Ovary (tissue), 9 donors: ENCODE results near the gene CAMK2N1. TPM values are rescaled to one million over a fixed set of nuclear protein-coding genes. Genes with fewer than 3 reads are reported as not detected.

Source experiments
- DNase-seq, 5 donors: peaks; one replicate each; pipeline ENCODE4 v3.0.0-alpha.2; 2019 to 2020
- H3K27ac ChIP-seq, 2 donors: fragments of 200-600 bp; one replicate each; pipeline versions ENCODE4 v1.5.1 to v1.8.0; 2019 to 2022
- H3K27me3 ChIP-seq: fragments of 200-600 bp; one replicate; pipeline ENCODE4 v1.8.0; 2022
- H3K36me3 ChIP-seq: fragments of 200-600 bp; sonication (generic); one replicate; pipeline ENCODE4 v1.5.1; 2019
- H3K4me1 ChIP-seq: one replicate; pipeline ENCODE4 v1.8.1; 2013; ENCODE audit warnings: mild to moderate bottlenecking, moderate library complexity; ENCODE audit not compliant: insufficient read depth
- H3K4me3 ChIP-seq: fragments of 200-600 bp; sonication (generic); one replicate; pipeline ENCODE4 v1.5.1; 2017
- H3K9me3 ChIP-seq, 2 donors: fragments of 200-600 bp in 1 of 2; sonication (generic) in 1 of 2; one replicate each; pipeline versions ENCODE4 v1.5.1 to v1.8.1; 2013 to 2019; ENCODE audit warnings: mild to moderate bottlenecking in 1 of 2, moderate library complexity in 1 of 2
- CTCF ChIP-seq, 3 donors: fragments of 450-650 bp in 2 of 3; fragments of 200-600 bp in 1 of 3; IDR thresholded peaks; one replicate each; pipeline versions ENCODE4 v1.5.1 to v1.8.0; 2016 to 2022; ENCODE audit warnings: antibody characterized with exemption in 3 of 3, mild to moderate bottlenecking in 1 of 3
- EP300 ChIP-seq: sonication (generic); formaldehyde crosslinking; IDR thresholded peaks from one replicate; pipeline ENCODE4 v1.6.1; 2017; ENCODE audit warnings: antibody characterized with exemption
- POLR2A ChIP-seq: fragments of 450-650 bp; IDR thresholded peaks from one replicate; pipeline ENCODE4 v1.6.1; 2017; ENCODE audit warnings: antibody characterized with exemption, mild to moderate bottlenecking, moderate library complexity
- WGBS, 3 donors: extraction: QIAGEN DNeasy Blood & Tissue Kit in 1 of 3; methylation state at CpG; one replicate each; pipeline versions ENCODE4 v1.1.5 to v1.1.7; 2013 to 2017; 5-methylcytosine and 5-hydroxymethylcytosine counted together
- intact Hi-C, 4 donors: fragments of 100-400 bp; cut with DNase I; formaldehyde crosslinking; loops; one replicate each; pipeline versions ENCODE4 v1.11.0 to v1.15.1; 2022 to 2023
- polyA plus RNA-seq, 2 donors: library from polyadenylated mRNA; stranded (reverse); fragments of 200-250 nt in 1 of 2; fragments of 350-450 nt in 1 of 2; fragmentation: Illumina TruSeq in 1 of 2; extraction: RNeasy Lipid Tissue Mini Kit (QIAGEN cat#74804) in 1 of 2; gene quantifications; one replicate each; pipeline ENCODE4 v1.2.3, GENCODE V29; 2013 to 2014
- total RNA-seq, 7 donors: library from RNA; depleted of rRNA in 2 of 7; stranded (reverse); fragments of >200 nt in 2 of 7; fragmentation: NEBNext Ultra II Directional in 3 of 7; extraction: Animal tissue kit (Norgen Biotek cat#: 25700) in 3 of 7; gene quantifications; one replicate each; pipeline versions ENCODE4 v1.1.0 to v1.2.4, GENCODE V29; 2016 to 2023
- donor health status: DM: no; HTN: no; CAD: no; lungs with moderate emphysema.
- donor health status: DM: no; HTN: no; CAD: no.
- donor health status: Bipolar disorder and iron deficiency.
- donor health status: DM: yes; HTN: yes; CAD: no.
- donor health status: DM: no; HTN: no; CAD: no.
- donor health status: DM: yes; HTN: yes; CAD: no.

Gene CAMK2N1
- total and polyA plus RNA-seq, 9 donors = 11.3 to 95.9 (median 35.2) TPM

GRCh38 chr1:20439282-20439681, 46.7 kb downstream of the CAMK2N1 start:
- Histone ChIP-seq H3K4me3 (no peak overlapping the region), H3K27me3 (no peaks in the 10 kb centered on the region), H3K27ac (no peak overlapping the region), H3K36me3 (no peaks in the 10 kb centered on the region), H3K9me3 (no peaks in the 10 kb centered on the region), H3K4me1 (no peaks in the 10 kb centered on the region)
- TF ChIP-seq CTCF (IDR thresholded peaks at IDR 0.05) (no peak), EP300 (no peak), POLR2A (no peak)
- intact Hi-C loops = no loop called here
- no peak for DNase-seq

GRCh38 chr1:20437640-20438039, 48.4 kb downstream of the CAMK2N1 start:
- Histone ChIP-seq H3K36me3 (no peaks in the 10 kb centered on the region), H3K9me3 (no peaks in the 10 kb centered on the region), H3K4me3 (no peak overlapping the region), H3K27ac (no peak overlapping the region), H3K27me3 (no peaks in the 10 kb centered on the region), H3K4me1 (no peaks in the 10 kb centered on the region)
- intact Hi-C loops = no loop called here
- no peak for TF ChIP-seq POLR2A
- TF ChIP-seq CTCF (IDR thresholded peaks at IDR 0.05) = no peak
- no peak for TF ChIP-seq EP300
- no peak for DNase-seq
- WGBS, 3 donors = 78 to 83% (median 83%) methylated on average over 2 of the region's 2 CpGs

DNA sequence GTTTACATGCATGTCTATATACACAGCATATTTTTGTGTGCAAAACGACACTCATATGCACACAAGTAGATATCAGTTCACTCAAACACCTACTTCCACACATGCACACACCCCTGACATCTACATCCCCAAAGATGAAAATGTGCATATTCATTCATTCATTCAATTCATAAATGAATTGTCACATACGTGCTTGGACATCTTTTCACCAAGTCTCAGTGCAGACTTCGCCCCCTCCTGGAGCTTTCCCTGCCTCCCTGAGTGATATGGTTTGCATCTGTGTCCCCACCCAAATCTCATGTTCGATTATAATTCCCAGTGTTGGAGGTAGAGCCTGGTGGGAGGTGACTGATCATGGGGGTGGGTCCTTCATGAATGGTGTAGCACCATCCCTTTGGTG, 53.1 kb downstream of the CAMK2N1 start:
- no peak for DNase-seq
- no peak overlapping the region for H3K4me3 ChIP-seq
- no peaks in the 10 kb centered on the region for H3K36me3 ChIP-seq
- no peaks in the 10 kb centered on the region for H3K9me3 ChIP-seq
- intact Hi-C loops = no loop called here
- TF ChIP-seq EP300 (no peak), CTCF (IDR thresholded peaks at IDR 0.05) (no peak), POLR2A (no peak)
- H3K4me1 ChIP-seq = no peaks in the 10 kb centered on the region
- WGBS, 3 donors = 67 to 74% (median 68%) methylated on average over 4 of the region's 4 CpGs
- H3K27ac ChIP-seq = no peak overlapping the region
- no peaks in the 10 kb centered on the region for H3K27me3 ChIP-seq

Other genes starting within 250 kb of the CAMK2N1 start
- gene VWA5B1, start 195.3 kb downstream of the CAMK2N1 start, total RNA-seq = 1 to 10 TPM in 1 of 7 donors, under 1 TPM in 3, not detected in 3; 0.10 to 1.5 (median 0.21) TPM
- gene VWA5B1, start 195.3 kb downstream of the CAMK2N1 start, polyA plus RNA-seq = not detected
- gene MUL1, start 21.9 kb upstream of the CAMK2N1 start, total RNA-seq = 10 to 100 TPM; 19.9 to 31.6 (median 24.6) TPM
- gene MUL1, start 21.9 kb upstream of the CAMK2N1 start, polyA plus RNA-seq = 10 to 100 TPM; 16.7 to 20.1 TPM
- gene FAM43B, start 66.4 kb upstream of the CAMK2N1 start, total RNA-seq = 1 to 10 TPM in 1 of 7 donors, under 1 TPM in 3, not detected in 3; 0.35 to 1.1 (median 0.69) TPM
- gene FAM43B, start 66.4 kb upstream of the CAMK2N1 start, polyA plus RNA-seq = under 1 TPM; 0.04 to 0.22 TPM
- gene CDA, start 102.9 kb upstream of the CAMK2N1 start, total RNA-seq = 1 to 10 TPM in 5 of 7 donors, not detected in 2; 1.2 to 5.3 (median 1.8) TPM
- gene CDA, start 102.9 kb upstream of the CAMK2N1 start, polyA plus RNA-seq = 1 to 10 TPM; 2.8 to 2.9 TPM
- 10 to 100 TPM; 40.8 to 70.5 (median 59.4) TPM for gene PINK1, start 147.2 kb upstream of the CAMK2N1 start, total RNA-seq
- 10 to 100 TPM; 63.0 to 64.6 TPM for gene PINK1, start 147.2 kb upstream of the CAMK2N1 start, polyA plus RNA-seq
- gene DDOST, start 175.2 kb upstream of the CAMK2N1 start, total RNA-seq = 100 to 1,000 TPM in 6 of 7 donors, 10 to 100 TPM in 1; 95.5 to 228 (median 191) TPM
- gene DDOST, start 175.2 kb upstream of the CAMK2N1 start, polyA plus RNA-seq = 100 to 1,000 TPM; 168 to 172 TPM
- 1 to 10 TPM in 4 of 7 donors, under 1 TPM in 3; 0.56 to 6.2 (median 2.2) TPM for gene KIF17, start 231.8 kb upstream of the CAMK2N1 start, total RNA-seq
- 1 to 10 TPM in 1 of 2 donors, under 1 TPM in 1; 1.00 to 2.2 TPM for gene KIF17, start 231.8 kb upstream of the CAMK2N1 start, polyA plus RNA-seq
- gene SH2D5, start 246.5 kb upstream of the CAMK2N1 start, total RNA-seq = 1 to 10 TPM in 2 of 7 donors, under 1 TPM in 4, not detected in 1; 0.43 to 1.8 (median 0.77) TPM
- under 1 TPM; 0.15 TPM for gene SH2D5, start 246.5 kb upstream of the CAMK2N1 start, polyA plus RNA-seq